Measurements from ENCODE around the gene MYLK4. TPM values are rescaled to one million over a fixed set of nuclear protein-coding genes. Genes with fewer than 3 reads are reported as not detected.
A peak's percentile ranks its signal among the peaks of the same experiment; 100 is the strongest.

The MYLK4 gene
- total RNA-seq (ENCODE audit: unreplicated experiment), result 0.97 TPM
- long read RNA-seq, partial matches to known transcripts, result 0 of 1 reads
- long read RNA-seq, other reads (novel, unspliced or antisense), result 1 of 1 reads

GRCh38 chr6:2750832-2751231 is at the start of gene MYLK4:
Gene MYLK4, minus strand, starts transcription at chr6:2750922. Its CDS starts 1,628 bp downstream, at chr6:2749294.
- H3K27ac Mint-ChIP-seq (ENCODE audit: unreplicated experiment), result no peak within 1 kb of the TSS
- TF ChIP-seq, protein P1, sequence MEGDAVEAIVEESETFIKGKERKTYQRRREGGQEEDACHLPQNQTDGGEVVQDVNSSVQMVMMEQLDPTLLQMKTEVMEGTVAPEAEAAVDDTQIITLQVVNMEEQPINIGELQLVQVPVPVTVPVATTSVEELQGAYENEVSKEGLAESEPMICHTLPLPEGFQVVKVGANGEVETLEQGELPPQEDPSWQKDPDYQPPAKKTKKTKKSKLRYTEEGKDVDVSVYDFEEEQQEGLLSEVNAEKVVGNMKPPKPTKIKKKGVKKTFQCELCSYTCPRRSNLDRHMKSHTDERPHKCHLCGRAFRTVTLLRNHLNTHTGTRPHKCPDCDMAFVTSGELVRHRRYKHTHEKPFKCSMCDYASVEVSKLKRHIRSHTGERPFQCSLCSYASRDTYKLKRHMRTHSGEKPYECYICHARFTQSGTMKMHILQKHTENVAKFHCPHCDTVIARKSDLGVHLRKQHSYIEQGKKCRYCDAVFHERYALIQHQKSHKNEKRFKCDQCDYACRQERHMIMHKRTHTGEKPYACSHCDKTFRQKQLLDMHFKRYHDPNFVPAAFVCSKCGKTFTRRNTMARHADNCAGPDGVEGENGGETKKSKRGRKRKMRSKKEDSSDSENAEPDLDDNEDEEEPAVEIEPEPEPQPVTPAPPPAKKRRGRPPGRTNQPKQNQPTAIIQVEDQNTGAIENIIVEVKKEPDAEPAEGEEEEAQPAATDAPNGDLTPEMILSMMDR (IDR thresholded peaks at IDR 0.05; ENCODE audit: unreplicated experiment), result no peak
- no peaks in the 10 kb centered on the region for H3K4me1 Mint-ChIP-seq (ENCODE audit: unreplicated experiment)

DNA sequence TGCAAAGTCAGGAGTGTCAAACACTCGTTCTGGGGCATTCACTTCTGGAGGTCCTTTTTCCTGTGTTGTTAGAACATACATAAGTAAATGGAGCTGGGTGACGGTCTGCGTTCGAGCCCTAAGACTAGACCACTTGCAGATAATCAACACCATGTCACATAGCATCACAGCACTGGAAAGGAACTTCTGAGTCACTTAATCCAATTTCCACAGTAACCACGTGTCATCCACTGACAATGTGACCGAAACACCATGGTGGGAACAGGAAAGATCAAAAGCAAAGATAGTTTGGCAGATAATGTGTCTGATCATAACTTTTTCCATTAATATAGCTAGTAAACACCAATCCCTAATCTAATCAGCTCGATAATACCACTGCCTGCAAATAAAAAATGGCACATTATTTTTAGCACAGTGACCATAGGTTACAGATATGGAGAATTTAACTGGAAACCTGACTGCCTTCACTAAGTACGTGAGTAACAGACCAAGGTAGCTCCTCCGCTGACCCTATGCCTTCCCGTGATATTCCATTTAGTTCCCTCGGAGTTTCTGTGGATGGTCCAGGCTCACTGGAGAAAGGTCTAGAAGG is 49.3 kb upstream of the MYLK4 start:
- Mint-ChIP-seq H3K27ac (ENCODE audit: unreplicated experiment) (no peak overlapping the region), H3K27me3 (ENCODE audit: unreplicated experiment) (no peaks in the 10 kb centered on the region), H3K4me3 (ENCODE audit: unreplicated experiment) (no peak overlapping the region), H3K9me3 (ENCODE audit: unreplicated experiment) (no peaks in the 10 kb centered on the region), H3K36me3 (ENCODE audit: low read depth, unreplicated experiment) (peaks cover 14% of the 10 kb centered on the region), H3K4me1 (ENCODE audit: unreplicated experiment) (peaks cover 32% of the 10 kb centered on the region)
- DNase-seq (ENCODE audit: low spot score), result no peak
- TF ChIP-seq, protein P1 (IDR thresholded peaks at IDR 0.05; ENCODE audit: unreplicated experiment), result no peak

More at GRCh38 chr6:2750832-2751231, at the start of gene MYLK4:
- Mint-ChIP-seq H3K4me3 (ENCODE audit: unreplicated experiment) (no peak within 1 kb of the TSS), H3K36me3 (ENCODE audit: low read depth, unreplicated experiment) (no peaks in the 10 kb centered on the region), H3K27me3 (ENCODE audit: unreplicated experiment) (no peaks in the 10 kb centered on the region), H3K9me3 (ENCODE audit: unreplicated experiment) (no peaks in the 10 kb centered on the region)
- no peak for DNase-seq (ENCODE audit: low spot score)

- no peak for DNase-seq (ENCODE audit: low spot score)
- TF ChIP-seq, protein P1 (IDR thresholded peaks at IDR 0.05; ENCODE audit: unreplicated experiment), result no peak
- Mint-ChIP-seq H3K4me3 (ENCODE audit: unreplicated experiment) (no peak overlapping the region), H3K27me3 (ENCODE audit: unreplicated experiment) (no peaks in the 10 kb centered on the region), H3K36me3 (ENCODE audit: low read depth, unreplicated experiment) (peaks cover 14% of the 10 kb centered on the region), H3K27ac (ENCODE audit: unreplicated experiment) (no peak overlapping the region), H3K4me1 (ENCODE audit: unreplicated experiment) (peaks cover 32% of the 10 kb centered on the region), H3K9me3 (ENCODE audit: unreplicated experiment) (no peaks in the 10 kb centered on the region)
Measured at GRCh38 chr6:2798586-2799134, 47.9 kb upstream of the MYLK4 start.

DNA sequence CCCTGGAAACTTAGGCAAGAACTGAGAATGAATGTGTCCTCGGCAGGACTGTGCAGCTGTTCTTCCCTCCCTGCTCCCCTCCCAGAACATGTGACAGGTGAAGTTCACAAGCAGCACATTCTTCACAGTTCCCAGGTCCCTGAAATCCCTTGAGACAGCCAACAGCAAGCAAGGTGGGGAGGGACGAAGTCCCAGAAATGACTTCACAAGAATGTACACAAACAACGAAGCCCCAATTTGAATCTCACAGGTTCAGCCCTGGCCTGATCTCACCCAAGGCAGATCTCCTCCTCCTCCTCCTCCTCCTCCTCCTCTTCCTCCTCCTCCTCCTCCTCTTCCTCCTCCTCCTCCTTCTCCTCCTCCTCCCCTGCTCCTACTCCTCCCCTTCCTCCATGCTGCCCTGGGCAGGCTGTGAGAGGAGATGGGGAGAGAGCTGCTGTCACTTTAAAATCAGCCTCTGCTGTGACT is 46.9 kb upstream of the MYLK4 start:
- TF ChIP-seq, protein P1 (IDR thresholded peaks at IDR 0.05; ENCODE audit: unreplicated experiment), result no peak
- no peak for DNase-seq (ENCODE audit: low spot score)
- Mint-ChIP-seq H3K27ac (ENCODE audit: unreplicated experiment) (no peak overlapping the region), H3K4me1 (ENCODE audit: unreplicated experiment) (peaks cover 27% of the 10 kb centered on the region), H3K27me3 (ENCODE audit: unreplicated experiment) (peaks cover under 1% of the 10 kb centered on the region), H3K36me3 (ENCODE audit: low read depth, unreplicated experiment) (peaks cover 14% of the 10 kb centered on the region), H3K9me3 (ENCODE audit: unreplicated experiment) (no peaks in the 10 kb centered on the region), H3K4me3 (ENCODE audit: unreplicated experiment) (peak overlapping the region; percentile 48)

DNA sequence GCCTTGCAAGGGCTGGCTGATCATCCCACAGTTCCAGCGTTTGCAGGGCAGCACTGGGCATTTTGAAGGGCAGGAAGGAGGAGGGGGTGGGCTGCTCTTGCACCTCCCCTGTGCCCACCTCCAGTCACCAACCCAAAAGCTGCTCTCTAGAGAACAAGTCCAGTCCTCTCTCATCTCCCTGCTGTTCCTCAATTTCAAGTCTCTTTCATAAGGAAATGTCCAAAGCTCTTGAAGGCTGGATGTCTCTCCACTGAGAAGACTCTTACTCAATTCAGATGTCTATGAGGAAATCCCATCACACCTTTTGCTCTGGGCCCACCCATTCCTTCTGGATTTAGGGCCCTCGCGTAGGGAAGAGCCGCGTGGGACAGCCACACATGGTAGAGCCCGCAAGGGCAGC is 46.1 kb upstream of the MYLK4 start:
- Mint-ChIP-seq H3K9me3 (ENCODE audit: unreplicated experiment) (no peaks in the 10 kb centered on the region), H3K36me3 (ENCODE audit: low read depth, unreplicated experiment) (peaks cover 14% of the 10 kb centered on the region), H3K4me3 (ENCODE audit: unreplicated experiment) (no peak overlapping the region), H3K27ac (ENCODE audit: unreplicated experiment) (no peak overlapping the region), H3K4me1 (ENCODE audit: unreplicated experiment) (peaks cover 27% of the 10 kb centered on the region), H3K27me3 (ENCODE audit: unreplicated experiment) (peaks cover 1% of the 10 kb centered on the region)
- TF ChIP-seq, protein P1 (IDR thresholded peaks at IDR 0.05; ENCODE audit: unreplicated experiment), result no peak
- no peak for DNase-seq (ENCODE audit: low spot score)
